ENCODE data around the gene IGSF3.
"Not testable (repeated sequence)": the region's sequence is repeated elsewhere in the genome, so short reads cannot be mapped to it uniquely, and the experiment has no call there.

Gene IGSF3

GRCh38 chr1:116664366-116664977, 3.1 kb downstream of the IGSF3 start:
- DNase-seq (ENCODE audit: extremely low read depth in 1 of 2, low read depth in 1 of 2) = no peak

- DNase-seq (ENCODE audit: extremely low read depth in 1 of 2, low read depth in 1 of 2) = no peak
These were observed 3.7 kb downstream of the IGSF3 start for GRCh38 chr1:116663821-116664220.

- no peak for DNase-seq (ENCODE audit: extremely low read depth in 1 of 2, low read depth in 1 of 2)
These were observed 5.9 kb downstream of the IGSF3 start for GRCh38 chr1:116661633-116662032.

- not testable (repeated sequence) for DNase-seq (ENCODE audit: extremely low read depth in 1 of 2, low read depth in 1 of 2)
These were observed 8.9 kb downstream of the IGSF3 start for GRCh38 chr1:116658645-116659044.

- not testable (repeated sequence) for DNase-seq (ENCODE audit: extremely low read depth in 1 of 2, low read depth in 1 of 2)
These were observed 9.7 kb downstream of the IGSF3 start for GRCh38 chr1:116657836-116658235.

- DNase-seq (ENCODE audit: extremely low read depth in 1 of 2, low read depth in 1 of 2) = no peak
These were observed 13.2 kb downstream of the IGSF3 start for GRCh38 chr1:116654351-116654750.

GRCh38 chr1:116652598-116652997, 14.9 kb downstream of the IGSF3 start:
- DNase-seq (ENCODE audit: extremely low read depth in 1 of 2, low read depth in 1 of 2) = not testable (repeated sequence)

GRCh38 chr1:116650781-116651180, 16.8 kb downstream of the IGSF3 start:
- DNase-seq (ENCODE audit: extremely low read depth in 1 of 2, low read depth in 1 of 2) = not testable (repeated sequence)

GRCh38 chr1:116649041-116649440, 18.5 kb downstream of the IGSF3 start:
- not testable (repeated sequence) for DNase-seq (ENCODE audit: extremely low read depth in 1 of 2, low read depth in 1 of 2)

- DNase-seq (ENCODE audit: extremely low read depth in 1 of 2, low read depth in 1 of 2) = not testable (repeated sequence)
These were observed 19.2 kb downstream of the IGSF3 start for GRCh38 chr1:116648325-116648724.

GRCh38 chr1:116647186-116647585, 20.3 kb downstream of the IGSF3 start:
- DNase-seq (ENCODE audit: extremely low read depth in 1 of 2, low read depth in 1 of 2) = not testable (repeated sequence)

GRCh38 chr1:116646673-116647170, 20.8 kb downstream of the IGSF3 start:
- DNase-seq (ENCODE audit: extremely low read depth in 1 of 2, low read depth in 1 of 2) = not testable (repeated sequence)

GRCh38 chr1:116645802-116646672, 21.5 kb downstream of the IGSF3 start:
- DNase-seq (ENCODE audit: extremely low read depth in 1 of 2, low read depth in 1 of 2) = not testable (repeated sequence)

- not testable (repeated sequence) for DNase-seq (ENCODE audit: extremely low read depth in 1 of 2, low read depth in 1 of 2)
These were observed 22.5 kb downstream of the IGSF3 start for GRCh38 chr1:116644993-116645392.

- not testable (repeated sequence) for DNase-seq (ENCODE audit: extremely low read depth in 1 of 2, low read depth in 1 of 2)
These were observed 23.4 kb downstream of the IGSF3 start for GRCh38 chr1:116644096-116644495.

GRCh38 chr1:116643281-116643751, 24.2 kb downstream of the IGSF3 start:
- DNase-seq (ENCODE audit: extremely low read depth in 1 of 2, low read depth in 1 of 2) = not testable (repeated sequence)

GRCh38 chr1:116642311-116643280, 24.9 kb downstream of the IGSF3 start:
- not testable (repeated sequence) for DNase-seq (ENCODE audit: extremely low read depth in 1 of 2, low read depth in 1 of 2)

- not testable (repeated sequence) for DNase-seq (ENCODE audit: extremely low read depth in 1 of 2, low read depth in 1 of 2)
These were observed 29.9 kb downstream of the IGSF3 start for GRCh38 chr1:116637583-116637982.

GRCh38 chr1:116636584-116636983, 30.9 kb downstream of the IGSF3 start:
- DNase-seq (ENCODE audit: extremely low read depth in 1 of 2, low read depth in 1 of 2) = not testable (repeated sequence)

- not testable (repeated sequence) for DNase-seq (ENCODE audit: extremely low read depth in 1 of 2, low read depth in 1 of 2)
These were observed 33.1 kb downstream of the IGSF3 start for GRCh38 chr1:116634386-116634785.
